Psoas muscle (tissue), 8 donors: ENCODE measurements around the gene CORIN. TPM values are rescaled to one million over a fixed set of nuclear protein-coding genes. Genes with fewer than 3 reads are reported as not detected.

Experiments
- ATAC-seq, 4 donors: fragments of 200-7000 bp; cut with Tn5 transposase; one replicate each; pipeline ENCODE4 v1.9.1; 2020; ENCODE audit warnings: moderate library complexity in 3 of 4, mild to moderate bottlenecking in 2 of 4
- DNase-seq, 2 donors: peaks; one replicate each; pipeline ENCODE4 v3.0.0-alpha.2; 2020
- H3K27ac ChIP-seq: fragments of 200-600 bp; one replicate; pipeline ENCODE4 v1.8.0; 2022
- H3K27me3 ChIP-seq, 3 donors: fragments of 200-600 bp in 1 of 3; one replicate each; pipeline versions ENCODE4 v1.6.1 to v1.8.0; 2013 to 2022; ENCODE audit warnings: low read length in 2 of 3, mild to moderate bottlenecking in 2 of 3, moderate library complexity in 1 of 3; ENCODE audit not compliant: insufficient read depth in 3 of 3
- H3K36me3 ChIP-seq, 2 donors: fragments of 200-600 bp in 1 of 2; one replicate each; pipeline versions ENCODE4 v1.6.1 to v1.8.0; 2013 to 2022; ENCODE audit warnings: low read depth in 1 of 2, mild to moderate bottlenecking in 1 of 2, moderate library complexity in 1 of 2; ENCODE audit not compliant: insufficient read depth in 1 of 2
- H3K4me1 ChIP-seq: fragments of 200-600 bp; one replicate; pipeline ENCODE4 v1.8.0; 2022
- H3K4me3 ChIP-seq: fragments of 200-600 bp; one replicate; pipeline ENCODE4 v1.8.0; 2022; ENCODE audit warnings: mild to moderate bottlenecking
- H3K9me3 ChIP-seq: fragments of 200-600 bp; one replicate; pipeline ENCODE4 v1.8.0; 2022
- CTCF ChIP-seq: fragments of 200-600 bp; IDR thresholded peaks from one replicate; pipeline ENCODE4 v1.8.0; 2022; ENCODE audit warnings: antibody characterized with exemption
- WGBS, 3 donors: extraction: QIAGEN DNeasy Blood & Tissue Kit; methylation state at CpG; one replicate each; pipeline versions ENCODE4 v1.1.6 to v1.1.7; 2013; 5-methylcytosine and 5-hydroxymethylcytosine counted together
- intact Hi-C, 2 donors: fragments of 100-400 bp; cut with DNase I; formaldehyde crosslinking; loops; one replicate each; pipeline versions ENCODE4 v1.11.0 to v1.14.2; 2022
- polyA plus RNA-seq, 3 donors: library from polyadenylated mRNA; stranded (reverse); fragments of 200-250 nt; gene quantifications; one replicate each; pipeline ENCODE4 v1.2.3, GENCODE V29; 2013
- total RNA-seq, 4 donors: library from RNA; stranded (reverse); fragmentation: NEBNext Ultra II Directional in 2 of 4; extraction: Animal tissue kit (Norgen Biotek cat#: 25700) in 2 of 4; gene quantifications; one replicate each; pipeline versions ENCODE4 v1.2.1 to v1.2.4, GENCODE V29; 2021 to 2023
- donor health status: healthy with polysubstance abuse.
- donor health status: DM: no; HTN: no; CAD: no; lungs with moderate emphysema.
- donor health status: Bipolar disorder and iron deficiency.
- donor health status: healthy.
- donor health status: DM: yes; HTN: yes; CAD: no.
- donor health status: DM: no; HTN: no; CAD: no.
- donor health status: DM: no; HTN: no; CAD: no.
- donor health status: DM: yes; HTN: yes; CAD: no.

Gene CORIN
- total and polyA plus RNA-seq, 7 donors, result 0.03 to 1.3 (median 0.16) TPM; not detected in 1

- intact Hi-C loops, result loop anchor here (5.0 to 10.0 kb wide), 3 partner anchors 167 to 272 kb away; partner anchors contain the start of gene CORIN (in 1 of the 2)
- H3K27ac ChIP-seq, result no peak overlapping the region
- WGBS, 3 donors, result 63 to 65% (median 64%) methylated on average over 5 of the region's 5 CpGs
- H3K4me3 ChIP-seq, result no peak overlapping the region
- ATAC-seq (no peak), DNase-seq (no peak)
- H3K27me3 ChIP-seq, result peaks cover 0 to 10% (median 3%) of the 10 kb centered on the region in 3 donors
- no peaks in the 10 kb centered on the region for H3K36me3 ChIP-seq
- no peaks in the 10 kb centered on the region for H3K4me1 ChIP-seq
- no peak for TF ChIP-seq CTCF
- no peaks in the 10 kb centered on the region for H3K9me3 ChIP-seq
Observed at GRCh38 chr4:47669946-47670345, 167.9 kb downstream of the CORIN start.

DNA sequence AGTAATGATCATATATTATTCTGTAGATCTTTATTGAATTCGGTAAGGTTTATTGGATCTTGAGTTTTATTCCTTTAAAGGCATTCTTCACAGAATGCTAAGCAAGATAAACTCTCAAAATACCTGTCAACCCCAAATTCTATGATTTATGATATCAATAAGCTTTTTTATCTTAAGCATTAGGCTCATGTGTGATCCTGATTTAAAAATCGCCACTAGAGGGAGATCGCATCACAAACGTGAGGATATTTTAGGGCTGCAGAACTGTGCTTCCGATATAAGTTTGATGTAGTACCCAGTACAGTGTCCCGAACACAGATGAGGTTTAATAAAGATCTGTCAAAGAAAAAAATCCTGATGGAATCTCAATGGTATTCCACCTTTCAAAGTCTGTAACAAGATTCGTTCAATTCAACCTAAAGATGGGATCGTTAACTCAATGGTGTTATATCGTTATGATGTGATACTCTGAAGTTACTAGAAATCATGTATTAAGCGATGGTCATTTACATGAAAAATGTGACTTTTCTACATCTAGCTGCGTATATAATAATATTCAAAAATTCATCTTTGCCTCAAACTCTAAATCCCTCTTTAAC lies 169.0 kb downstream of the CORIN start:
- WGBS, 3 donors, result 33 to 38% (median 35%) methylated on average over 11 of the region's 11 CpGs
- H3K4me1 ChIP-seq, result no peaks in the 10 kb centered on the region
- peaks cover 0 to 10% (median 3%) of the 10 kb centered on the region in 3 donors for H3K27me3 ChIP-seq
- no peak overlapping the region for H3K27ac ChIP-seq
- H3K9me3 ChIP-seq, result no peaks in the 10 kb centered on the region
- intact Hi-C loops, result loop anchor here (5.0 to 10.0 kb wide), 2 partner anchors 266 to 273 kb away; no protein-coding TSS in a partner anchor
- TF ChIP-seq CTCF, result peak; percentile 58
- H3K4me3 ChIP-seq, result no peak overlapping the region
- ATAC-seq (peak in 1 of 4 donors; percentile 56), DNase-seq (no peak)
- no peaks in the 10 kb centered on the region for H3K36me3 ChIP-seq

DNA sequence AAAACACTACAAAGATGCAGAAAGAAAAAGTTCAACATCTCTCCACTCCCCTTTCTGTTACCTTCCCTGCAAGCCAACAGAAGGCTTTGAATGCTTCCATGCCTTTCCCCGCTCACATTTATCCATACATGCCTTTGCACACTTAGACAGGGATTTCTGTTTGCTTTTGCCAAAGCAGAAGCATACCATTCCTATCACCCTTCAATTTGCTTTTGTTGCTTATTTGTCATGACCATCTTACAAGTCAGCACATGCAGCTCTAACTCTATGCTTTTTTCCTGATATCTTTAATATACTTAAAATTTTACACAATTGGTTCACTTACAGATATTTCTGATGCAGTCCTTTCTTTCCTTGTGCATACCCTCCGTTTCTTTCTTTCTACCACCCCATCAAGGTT lies 169.6 kb downstream of the CORIN start:
- Histone ChIP-seq H3K27me3 (peaks cover 0 to 7% (median 3%) of the 10 kb centered on the region in 3 donors), H3K4me3 (no peak overlapping the region), H3K9me3 (no peaks in the 10 kb centered on the region), H3K27ac (no peak overlapping the region), H3K4me1 (no peaks in the 10 kb centered on the region), H3K36me3 (no peaks in the 10 kb centered on the region)
- WGBS, 3 donors, result 81 to 87% (median 84%) methylated on average over 2 of the region's 2 CpGs
- DNase-seq (no peak), ATAC-seq (no peak)
- intact Hi-C loops, result loop anchor here (5.0 to 10.0 kb wide), 2 partner anchors 267 to 274 kb away; no protein-coding TSS in a partner anchor
- TF ChIP-seq CTCF, result no peak

DNA sequence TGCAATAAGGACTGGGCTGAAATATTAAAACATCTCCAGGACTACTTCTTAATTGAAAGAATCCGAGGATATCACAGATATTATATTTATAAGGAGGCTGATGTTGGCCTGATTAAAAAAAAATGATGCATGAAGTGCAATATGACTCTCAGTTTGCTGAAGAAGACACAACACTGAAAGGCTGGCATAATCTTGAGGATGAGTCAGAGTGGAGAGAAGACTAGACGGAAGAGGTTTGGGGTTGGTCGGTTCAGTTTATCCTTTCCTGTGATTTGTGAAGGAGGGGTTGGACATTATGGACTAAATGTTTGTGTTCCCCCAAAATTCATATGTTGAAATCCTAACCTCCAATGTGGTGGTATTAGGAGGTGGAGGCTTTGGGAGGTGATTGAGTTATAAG lies 170.3 kb downstream of the CORIN start:
- no peak overlapping the region for H3K4me3 ChIP-seq
- WGBS, 3 donors, result 75 to 82% (median 82%) methylated on average over 3 of the region's 3 CpGs
- H3K36me3 ChIP-seq, result no peaks in the 10 kb centered on the region
- intact Hi-C loops, result loop anchor here (5.0 to 10.0 kb wide), 2 partner anchors 267 to 275 kb away; no protein-coding TSS in a partner anchor
- no peaks in the 10 kb centered on the region for H3K4me1 ChIP-seq
- H3K27ac ChIP-seq, result no peak overlapping the region
- no peaks in the 10 kb centered on the region for H3K9me3 ChIP-seq
- ATAC-seq (no peak), DNase-seq (no peak)
- no peak for TF ChIP-seq CTCF
- H3K27me3 ChIP-seq, result peaks cover 0 to 7% (median 3%) of the 10 kb centered on the region in 3 donors
